OCI-LY1 (cell line): ENCODE results near the gene CETN1.

Experiments used
- H2AFZ ChIP-seq: fragments of 200-600 bp; sonication (generic), shearing (Covaris generic); 2 replicates; pipeline ENCODE4 v1.6.0; 2014; ENCODE audit warnings: antibody characterized with exemption, mild to moderate bottlenecking, low read length
- H3F3A ChIP-seq: fragments of 200-600 bp; sonication (generic), shearing (Covaris generic); 2 replicates; pipeline ENCODE4 v1.6.0; 2014; ENCODE audit warnings: mild to moderate bottlenecking, antibody characterized with exemption, low read length, moderate library complexity; ENCODE audit not compliant: insufficient read depth
- H3K27ac ChIP-seq: fragments of 200-600 bp; sonication (generic); 2 replicates; pipeline ENCODE4 v1.5.1; 2014; ENCODE audit warnings: low read length, mixed run types, mild to moderate bottlenecking, low read depth; ENCODE audit not compliant: poor library complexity, severe bottlenecking
- H3K27me3 ChIP-seq: fragments of 200-600 bp; sonication (generic); 2 replicates; pipeline ENCODE4 v1.6.0; 2014; ENCODE audit warnings: antibody characterized with exemption, mild to moderate bottlenecking, low read length, moderate library complexity; ENCODE audit not compliant: insufficient read depth
- H3K36me3 ChIP-seq: fragments of 200-600 bp; sonication (generic); 2 replicates; pipeline ENCODE4 v1.6.1; 2014; ENCODE audit warnings: mild to moderate bottlenecking, antibody characterized with exemption, low read length, moderate library complexity, mixed read lengths; ENCODE audit not compliant: insufficient read depth
- H3K4me1 ChIP-seq: fragments of 200-600 bp; sonication (generic); 2 replicates; pipeline ENCODE4 v1.5.1; 2014; ENCODE audit warnings: mild to moderate bottlenecking, low read length, moderate library complexity; ENCODE audit not compliant: insufficient read depth, severe bottlenecking
- H3K4me2 ChIP-seq: fragments of 200-600 bp; sonication (generic), shearing (Covaris generic); 2 replicates; pipeline ENCODE4 v1.6.1; 2014; ENCODE audit warnings: low read length
- H3K4me3 ChIP-seq: fragments of 200-600 bp; sonication (generic); 2 replicates; pipeline ENCODE4 v1.5.1; 2014; ENCODE audit warnings: low read length, low read depth, mild to moderate bottlenecking, mixed read lengths; ENCODE audit not compliant: poor library complexity, severe bottlenecking
- H3K79me2 ChIP-seq: fragments of 200-600 bp; shearing (Covaris generic); 2 replicates; pipeline ENCODE4 v1.6.1; 2016; ENCODE audit warnings: mixed run types, low read length, mixed read lengths; ENCODE audit not compliant: insufficient read depth
- H3K9ac ChIP-seq: fragments of 200-600 bp; sonication (generic), shearing (Covaris generic); 2 replicates; pipeline ENCODE4 v1.6.1; 2014; ENCODE audit warnings: mild to moderate bottlenecking, low read length, mixed read lengths
- H3K9me2 ChIP-seq: fragments of 200-600 bp; sonication (generic), shearing (Covaris generic); 2 replicates; pipeline ENCODE4 v1.6.1; 2014; ENCODE audit warnings: low read depth, mild to moderate bottlenecking, low read length, mixed read lengths
- H3K9me3 ChIP-seq: fragments of 200-600 bp; shearing (Covaris generic); 2 replicates; pipeline ENCODE4 v1.6.1; 2014; ENCODE audit warnings: low read length, mixed read lengths
- H4K20me1 ChIP-seq: fragments of 200-600 bp; sonication (generic), shearing (Covaris generic); 2 replicates; pipeline ENCODE4 v1.6.0; 2016; ENCODE audit warnings: mild to moderate bottlenecking, low read length; ENCODE audit not compliant: insufficient read depth
- CTCF ChIP-seq: fragments of 200-600 bp; sonication (generic), shearing (Covaris generic); IDR thresholded peaks from 2 replicates; pipeline ENCODE4 v1.5.1; 2017; ENCODE audit warnings: mild to moderate bottlenecking, antibody characterized with exemption, low read length, moderate library complexity, mixed read lengths
- EZH2 ChIP-seq: fragments of 200-600 bp; sonication (generic), shearing (Covaris generic); IDR thresholded peaks from 2 replicates; pipeline ENCODE4 v1.8.0; 2017; ENCODE audit warnings: borderline replicate concordance, mixed run types, mild to moderate bottlenecking, antibody characterized with exemption, low read length, moderate library complexity, mixed read lengths

The CETN1 gene

GRCh38 chr18:614193-614592, 34.0 kb downstream of the CETN1 start:
- Histone ChIP-seq H3K27ac (no peak overlapping the region), H4K20me1 (no peaks in the 10 kb centered on the region), H3K4me1 (no peaks in the 10 kb centered on the region), H3K79me2 (no peaks in the 10 kb centered on the region), H3K9me2 (no peaks in the 10 kb centered on the region), H3K9me3 (no peaks in the 10 kb centered on the region), H3K4me3 (no peak overlapping the region), H3K27me3 (no peaks in the 10 kb centered on the region), H3K9ac (no peak overlapping the region), H3K4me2 (no peak overlapping the region), H3F3A (no peaks in the 10 kb centered on the region), H2AFZ (no peak overlapping the region), H3K36me3 (no peaks in the 10 kb centered on the region)
- TF ChIP-seq CTCF (no peak), EZH2 (no peak)

- no peaks in the 10 kb centered on the region for H3K9me2 ChIP-seq
- H3K4me3 ChIP-seq: no peak overlapping the region
- TF ChIP-seq EZH2: no peak
- H3K27ac ChIP-seq: no peak overlapping the region
- H3K27me3 ChIP-seq: no peaks in the 10 kb centered on the region
- H3K79me2 ChIP-seq: no peaks in the 10 kb centered on the region
- H2AFZ ChIP-seq: no peak overlapping the region
- no peaks in the 10 kb centered on the region for H4K20me1 ChIP-seq
- H3K4me1 ChIP-seq: no peaks in the 10 kb centered on the region
- no peak overlapping the region for H3K4me2 ChIP-seq
- no peaks in the 10 kb centered on the region for H3K36me3 ChIP-seq
- H3K9ac ChIP-seq: no peak overlapping the region
- H3K9me3 ChIP-seq: no peaks in the 10 kb centered on the region
- H3F3A ChIP-seq: no peaks in the 10 kb centered on the region
Measured at GRCh38 chr18:615092-615521, 34.9 kb downstream of the CETN1 start.

GRCh38 chr18:615773-616172, 35.6 kb downstream of the CETN1 start:
- Histone ChIP-seq H3K4me2 (no peak overlapping the region), H4K20me1 (no peaks in the 10 kb centered on the region), H3K79me2 (no peaks in the 10 kb centered on the region), H3K9ac (no peak overlapping the region), H3K4me1 (no peaks in the 10 kb centered on the region), H3F3A (no peaks in the 10 kb centered on the region), H3K9me3 (no peaks in the 10 kb centered on the region), H2AFZ (no peak overlapping the region), H3K36me3 (no peaks in the 10 kb centered on the region), H3K27ac (no peak overlapping the region), H3K4me3 (no peak overlapping the region), H3K27me3 (no peaks in the 10 kb centered on the region), H3K9me2 (no peaks in the 10 kb centered on the region)
- TF ChIP-seq EZH2 (no peak), CTCF (no peak)

GRCh38 chr18:616380-616995, 36.3 kb downstream of the CETN1 start:
- H3K9ac ChIP-seq: no peak overlapping the region
- no peak overlapping the region for H3K4me3 ChIP-seq
- H3K27ac ChIP-seq: no peak overlapping the region
- no peak overlapping the region for H3K4me2 ChIP-seq
- no peaks in the 10 kb centered on the region for H3K27me3 ChIP-seq
- no peaks in the 10 kb centered on the region for H3K9me2 ChIP-seq
- H3F3A ChIP-seq: no peaks in the 10 kb centered on the region
- H3K4me1 ChIP-seq: no peaks in the 10 kb centered on the region
- peak; percentile 37 for TF ChIP-seq CTCF
- TF ChIP-seq EZH2: no peak
- no peaks in the 10 kb centered on the region for H3K36me3 ChIP-seq
- H3K79me2 ChIP-seq: no peaks in the 10 kb centered on the region
- no peaks in the 10 kb centered on the region for H4K20me1 ChIP-seq
- no peaks in the 10 kb centered on the region for H3K9me3 ChIP-seq
- no peak overlapping the region for H2AFZ ChIP-seq
